GM21825 (cell line): ENCODE data around the gene COL6A6.
"Not testable (repeated sequence)": the region's sequence is repeated elsewhere in the genome, so short reads cannot be mapped to it uniquely, and the experiment has no call there.

Experiments used
- ATAC-seq: cut with Tn5 transposase; IDR thresholded peaks from one replicate; pipeline ENCODE4 v1.9.1; 2021; ENCODE audit warnings: mild to moderate bottlenecking, moderate library complexity; ENCODE audit not compliant: unreplicated experiment

The COL6A6 gene

DNA sequence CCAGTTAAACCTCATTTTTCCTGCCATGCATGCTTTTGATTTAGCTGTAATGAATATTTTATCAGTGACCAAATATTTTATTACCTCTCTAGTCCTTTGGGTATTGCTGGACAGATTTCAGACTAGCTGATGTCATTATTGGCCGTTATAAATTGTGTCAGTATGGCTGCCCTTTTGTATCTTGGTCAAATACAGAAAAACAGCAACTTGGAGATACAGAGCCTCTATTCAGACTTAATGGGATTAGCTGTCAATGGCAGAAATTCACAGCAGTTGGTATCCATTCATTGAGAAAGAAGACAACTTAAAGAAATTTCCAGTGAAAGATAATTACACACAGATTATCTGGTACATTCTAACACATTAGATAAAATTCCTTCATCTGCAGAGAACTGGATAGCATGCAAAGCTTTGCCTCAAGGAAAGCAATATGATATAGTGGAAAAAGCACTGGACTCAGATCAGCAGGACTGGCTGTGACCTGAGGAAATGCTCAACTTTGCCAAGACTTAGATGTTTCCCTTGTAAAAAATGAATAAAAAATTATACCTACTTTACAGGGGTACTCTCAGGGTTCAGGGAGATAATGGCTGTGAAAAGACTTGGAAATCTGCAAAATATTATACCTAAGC, 20.8 kb downstream of the COL6A6 start:
- no peak for ATAC-seq

DNA sequence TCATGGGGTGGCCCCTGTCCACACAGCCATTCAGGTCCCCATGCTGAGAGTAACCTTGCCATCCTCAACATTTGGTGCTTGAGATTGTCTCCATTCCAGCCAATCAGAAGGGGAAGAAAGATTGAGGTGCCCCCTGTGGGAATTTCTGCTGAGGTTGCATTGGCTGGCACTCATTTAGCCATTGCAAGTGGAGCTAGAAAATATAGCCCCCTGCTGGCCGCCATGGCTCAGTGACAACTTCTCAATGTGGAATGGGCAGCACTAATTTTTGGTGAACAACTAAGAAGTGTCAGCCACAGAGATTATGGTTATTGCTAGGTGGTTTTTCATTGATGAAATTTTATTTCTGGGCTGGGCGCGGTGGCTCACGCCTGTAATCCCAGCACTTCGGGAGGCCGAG, 22.0 kb downstream of the COL6A6 start:
- no peak for ATAC-seq

DNA sequence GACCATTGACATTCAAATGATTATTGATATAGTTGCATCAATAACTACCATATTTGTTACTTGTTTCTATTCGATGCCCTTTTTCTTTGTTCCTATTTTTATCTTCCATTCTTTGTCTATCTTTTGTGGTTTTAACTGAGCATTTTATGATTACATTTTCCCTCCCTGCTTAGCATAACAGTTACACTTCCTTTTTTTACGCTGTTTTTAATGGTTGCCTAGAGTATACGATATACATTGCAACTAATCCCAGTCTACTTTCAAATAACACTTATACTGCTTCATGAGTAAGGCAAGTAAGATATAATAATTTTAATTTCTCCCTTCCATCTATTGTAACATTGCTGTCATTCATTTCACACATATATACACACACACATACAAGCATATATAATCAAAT, 26.3 kb downstream of the COL6A6 start:
- ATAC-seq, result no peak

DNA sequence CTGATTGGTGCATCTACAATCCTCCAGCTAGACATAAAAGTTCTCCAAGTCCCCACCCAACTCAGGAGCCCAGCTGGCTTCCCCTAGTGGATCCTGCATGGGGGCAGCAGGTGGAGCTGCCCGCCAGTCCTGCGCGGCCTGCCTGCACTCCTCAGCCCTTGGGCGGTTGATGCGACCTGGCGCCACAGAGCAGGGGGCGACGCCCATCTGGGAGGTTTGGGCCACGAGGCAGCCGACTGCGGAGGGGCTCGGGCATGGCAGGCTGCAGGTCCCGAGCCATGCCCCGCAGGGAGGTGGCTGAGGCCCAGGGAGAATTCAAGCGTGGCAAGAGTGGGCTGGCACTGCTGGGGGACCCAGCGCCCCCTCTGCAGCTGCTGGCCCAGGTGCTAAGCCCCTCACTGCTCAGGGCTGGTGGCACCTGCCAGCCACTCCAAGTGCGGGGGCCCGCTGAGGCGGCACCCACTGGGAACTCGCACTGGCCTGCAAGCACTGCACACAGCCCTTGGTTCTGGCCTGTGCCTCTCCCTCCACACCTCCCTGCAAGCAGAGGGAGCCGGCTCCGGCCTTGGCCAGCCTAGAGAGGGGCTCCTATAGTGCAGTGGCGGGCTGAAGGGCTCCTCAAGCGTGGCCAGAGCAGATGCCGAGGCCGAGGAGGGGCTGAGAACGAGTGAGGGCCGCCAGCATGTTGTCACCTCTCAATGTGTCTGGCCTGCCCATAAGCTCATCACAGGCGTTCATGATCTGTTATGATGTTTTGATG, 30.1 kb downstream of the COL6A6 start:
- no peak for ATAC-seq

DNA sequence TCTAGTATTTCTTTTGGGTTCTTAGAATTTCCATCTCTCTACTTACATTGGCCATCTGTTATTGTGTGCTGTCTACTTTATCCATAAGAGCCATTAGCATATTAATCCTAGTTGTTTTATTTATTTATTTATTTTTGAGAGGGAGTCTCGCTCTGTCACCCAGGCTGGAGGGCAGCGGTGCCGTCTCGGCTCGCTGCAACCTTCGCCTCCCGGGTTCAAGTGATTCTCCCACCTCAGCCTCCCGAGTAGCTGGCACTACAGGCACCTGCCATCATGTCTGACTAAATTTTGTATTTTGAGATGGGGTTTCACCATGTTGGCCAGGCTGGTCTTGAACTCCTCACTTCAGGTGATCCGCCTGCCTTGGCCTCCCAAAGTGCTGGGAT, 30.7 kb downstream of the COL6A6 start:
- not testable (repeated sequence) for ATAC-seq

DNA sequence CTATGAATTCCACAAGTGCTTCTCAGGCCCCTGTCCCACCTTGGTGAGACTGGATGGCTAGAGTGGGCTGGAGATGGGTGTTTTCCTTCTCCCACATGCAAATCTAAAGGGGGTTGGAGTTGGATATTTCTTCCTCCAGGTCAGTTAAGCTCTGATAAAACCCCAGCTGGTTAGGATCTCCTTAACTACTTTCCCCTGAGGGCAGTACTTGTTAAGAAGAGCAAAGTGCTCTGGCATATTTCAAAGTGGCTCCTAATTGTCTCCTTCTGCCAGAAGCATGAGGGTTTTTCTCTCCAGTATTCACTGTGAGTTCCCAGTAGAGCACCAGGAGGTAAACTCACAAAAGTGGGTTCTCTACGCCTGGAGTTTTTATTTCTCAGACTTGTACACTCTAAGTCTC, 31.4 kb downstream of the COL6A6 start:
- no peak for ATAC-seq

DNA sequence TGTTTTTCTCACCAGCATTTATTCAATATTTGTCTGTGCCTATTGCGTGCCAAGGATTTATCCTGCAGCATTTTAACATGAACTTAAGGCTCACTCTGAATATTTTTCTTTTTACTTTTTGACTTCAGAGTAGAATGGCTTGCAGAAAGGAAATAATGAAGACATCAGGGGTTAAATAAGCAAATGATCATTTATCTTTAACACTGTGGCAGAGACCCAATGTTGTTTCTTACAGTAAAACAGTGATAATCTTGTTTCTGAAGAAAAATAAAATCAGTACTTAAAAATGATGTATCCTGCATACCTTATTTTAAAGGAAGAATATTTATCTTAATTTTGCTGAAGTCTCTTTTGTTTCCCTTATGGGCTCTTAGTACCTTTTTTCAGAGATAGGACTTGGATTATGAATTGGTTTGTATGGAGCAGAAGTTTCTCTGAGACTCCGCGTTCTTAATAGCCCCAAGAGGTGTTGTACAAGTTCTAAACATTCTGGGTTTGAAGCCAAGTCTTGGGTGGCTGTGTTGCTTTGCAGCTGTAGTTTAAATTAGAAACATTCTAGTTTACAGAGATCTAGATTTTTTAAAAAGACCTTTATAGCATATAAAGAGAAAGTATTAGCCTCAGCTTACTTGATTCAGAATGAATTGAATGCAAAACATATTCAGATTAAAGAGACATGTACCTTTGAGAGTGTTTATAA, 40.5 kb downstream of the COL6A6 start:
- no peak for ATAC-seq

DNA sequence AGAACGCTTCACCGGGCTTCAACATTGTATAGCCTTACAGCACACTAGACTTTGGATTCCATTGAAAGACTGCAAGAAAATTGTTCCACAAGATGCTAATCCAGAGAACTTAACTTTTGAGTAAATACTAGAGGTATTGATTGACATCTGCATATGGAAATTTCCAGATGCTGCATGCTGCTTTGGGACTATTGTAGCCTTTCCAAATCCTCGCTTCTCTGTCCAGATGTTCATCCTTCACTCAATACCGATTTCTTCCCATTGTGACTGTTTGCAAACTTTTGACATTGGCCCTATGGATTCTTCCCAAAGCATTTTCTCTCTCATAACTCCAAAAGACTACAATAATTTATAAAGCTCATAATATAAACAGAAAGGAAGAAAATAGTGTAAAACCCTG, 41.4 kb downstream of the COL6A6 start:
- ATAC-seq, result no peak

DNA sequence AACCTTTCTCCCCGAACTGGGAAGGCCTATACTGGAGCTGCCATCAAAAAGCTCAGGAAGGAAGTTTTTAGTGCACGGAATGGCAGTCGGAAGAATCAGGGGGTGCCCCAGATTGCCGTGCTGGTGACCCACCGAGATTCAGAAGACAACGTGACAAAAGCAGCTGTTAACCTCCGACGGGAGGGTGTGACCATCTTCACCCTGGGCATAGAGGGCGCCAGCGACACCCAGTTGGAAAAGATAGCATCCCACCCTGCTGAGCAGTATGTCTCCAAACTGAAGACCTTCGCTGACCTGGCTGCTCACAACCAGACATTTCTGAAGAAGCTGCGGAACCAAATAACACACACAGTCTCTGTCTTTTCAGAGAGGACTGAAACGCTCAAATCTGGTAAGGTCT, 48.2 kb downstream of the COL6A6 start:
- no peak for ATAC-seq
